HG03045 (cell line): ENCODE measurements around the gene ABL2.
"Not testable (repeated sequence)": the region's sequence is repeated elsewhere in the genome, so short reads cannot be mapped to it uniquely, and the experiment has no call there.

Experiments
- ATAC-seq: cut with Tn5 transposase; IDR thresholded peaks from one replicate; pipeline ENCODE4 v1.9.1; 2021; ENCODE audit warnings: mild to moderate bottlenecking, moderate library complexity; ENCODE audit not compliant: unreplicated experiment

The ABL2 gene

DNA sequence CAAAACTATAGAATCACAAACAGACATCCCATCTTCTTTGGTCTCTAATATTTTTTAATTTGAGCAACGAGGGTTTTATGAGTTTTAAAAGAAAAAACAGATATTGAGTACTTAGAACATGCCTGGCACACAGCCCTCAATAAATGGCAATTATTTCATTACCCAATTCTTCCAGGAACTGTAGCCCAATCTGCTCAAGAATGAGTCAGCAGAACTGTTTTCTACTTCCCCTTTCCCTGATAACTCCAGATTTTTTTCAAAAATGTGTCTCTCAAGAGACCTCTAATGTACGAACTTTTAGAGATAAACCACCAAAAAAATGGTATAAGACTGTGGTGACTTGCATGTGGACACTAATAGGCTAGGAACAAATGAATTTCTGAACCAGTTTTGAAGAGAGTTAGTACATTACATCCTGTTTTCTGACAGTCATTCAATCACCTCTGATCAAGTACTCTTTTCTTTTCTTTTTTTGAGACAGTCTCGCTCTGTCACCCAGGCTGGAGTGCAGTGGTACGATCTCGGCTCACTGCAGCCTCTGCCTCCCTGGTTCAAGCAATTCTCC lies 11.5 kb downstream of the ABL2 start:
- no peak for ATAC-seq

DNA sequence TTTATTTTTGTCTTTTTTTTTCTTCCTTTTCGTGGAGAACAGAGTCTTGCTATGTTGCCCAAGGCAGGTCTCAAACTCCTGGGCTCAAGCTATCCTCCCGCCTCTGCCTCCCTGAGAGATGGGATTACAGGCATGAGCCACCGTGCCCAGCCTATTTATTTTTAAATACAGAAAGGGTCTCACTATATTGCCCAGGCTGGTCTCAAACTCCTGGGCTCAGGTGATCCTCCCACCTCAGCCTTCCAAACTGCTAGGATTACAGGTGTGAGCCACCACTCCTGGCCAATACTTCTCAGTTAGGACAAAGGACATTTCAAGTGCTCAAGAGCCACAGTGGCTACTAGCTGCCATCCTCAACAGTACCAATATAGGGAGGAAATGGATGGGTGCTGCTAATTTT lies 16.2 kb downstream of the ABL2 start:
- not testable (repeated sequence) for ATAC-seq

DNA sequence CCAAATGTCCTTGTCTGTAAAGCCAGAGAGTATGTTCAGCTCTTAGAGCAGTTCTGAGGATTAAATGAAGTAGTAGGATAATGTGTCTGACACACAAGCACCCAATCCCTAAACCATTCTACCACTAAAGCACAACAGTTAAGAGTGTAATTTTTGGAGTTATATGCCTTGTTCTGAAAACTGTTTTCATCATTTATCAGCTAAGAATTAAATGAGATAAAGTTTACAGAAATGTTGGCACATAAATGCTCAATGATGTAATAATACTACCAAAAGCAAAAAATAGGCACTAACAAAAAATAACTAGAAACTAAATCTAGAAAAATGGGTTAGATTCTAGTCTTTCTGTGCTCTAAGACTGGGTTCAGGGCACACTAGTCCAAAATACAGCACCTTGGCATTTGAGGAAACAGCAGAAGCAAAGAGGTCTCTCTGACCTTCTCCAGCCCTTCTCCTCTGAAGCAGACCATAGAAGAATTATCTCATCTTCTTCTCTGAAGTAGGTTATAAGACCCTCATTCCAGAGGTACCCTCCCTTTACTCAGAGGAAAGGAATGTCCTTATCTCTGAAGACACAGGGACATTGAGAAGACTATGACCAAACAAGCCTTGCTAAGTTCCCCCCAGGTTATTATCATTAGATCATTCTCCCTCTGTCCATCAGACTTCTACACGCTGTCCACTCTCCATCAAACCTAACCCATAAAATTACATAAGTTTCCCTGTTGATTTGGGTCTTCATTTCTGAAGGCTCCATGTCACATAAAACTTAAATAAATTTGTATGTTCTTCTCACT lies 20.6 kb downstream of the ABL2 start:
- ATAC-seq: no peak

DNA sequence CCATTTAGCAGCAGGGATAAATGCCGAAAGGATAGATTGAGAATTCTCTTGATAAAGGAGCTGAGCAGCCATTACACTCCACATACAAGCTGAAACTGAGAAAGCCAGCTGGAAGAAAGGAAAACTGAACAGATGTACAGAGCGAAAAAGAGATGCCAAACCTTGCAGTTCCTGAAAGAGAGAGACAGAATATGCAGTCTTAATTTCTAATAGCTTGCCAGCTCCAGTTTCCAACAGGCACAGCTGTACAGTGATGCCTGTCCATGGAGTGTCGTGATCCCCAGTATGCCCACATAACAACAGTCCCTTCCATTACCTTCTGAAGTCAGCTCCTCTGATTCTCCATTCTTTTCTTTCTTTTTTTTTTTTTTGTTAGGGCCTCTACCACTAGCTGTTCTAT lies 22.7 kb downstream of the ABL2 start:
- no peak for ATAC-seq

DNA sequence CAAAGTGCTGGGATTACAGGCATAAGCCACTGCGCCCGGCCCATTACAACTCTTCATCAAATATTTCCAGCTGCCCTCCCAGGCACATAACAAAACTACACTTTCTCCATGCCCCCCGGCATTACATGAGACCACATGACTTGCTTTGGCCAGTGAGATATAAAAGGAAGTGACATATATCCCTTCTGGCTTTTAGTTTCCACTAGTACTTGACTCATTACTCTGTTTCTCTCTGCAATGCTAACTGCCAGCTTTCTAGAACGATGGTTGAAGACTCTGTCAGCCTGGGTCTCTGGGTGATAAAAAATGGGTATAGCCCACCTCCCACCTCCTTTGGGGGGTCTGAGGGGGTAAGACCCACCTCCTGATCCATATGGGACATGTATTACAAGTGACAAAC lies 24.2 kb downstream of the ABL2 start:
- ATAC-seq: no peak

DNA sequence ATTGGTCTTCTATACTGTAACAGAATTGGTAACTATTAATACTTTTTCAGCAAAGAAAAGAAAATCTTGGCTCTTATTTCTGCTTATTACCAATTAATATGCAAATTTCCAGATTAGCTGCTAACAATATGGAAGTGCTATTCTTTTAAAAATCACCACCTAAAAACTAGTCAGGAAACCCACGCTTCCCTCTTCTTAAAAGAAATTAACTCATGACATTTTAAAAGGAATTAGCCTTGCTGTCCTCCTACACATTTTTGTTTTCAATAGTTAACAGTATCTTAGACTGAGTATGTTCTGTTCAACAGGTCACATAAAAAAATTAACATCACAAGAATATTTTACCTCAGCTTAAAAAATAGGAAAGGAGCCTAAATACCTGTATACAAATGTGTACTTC lies 27.3 kb downstream of the ABL2 start:
- no peak for ATAC-seq

DNA sequence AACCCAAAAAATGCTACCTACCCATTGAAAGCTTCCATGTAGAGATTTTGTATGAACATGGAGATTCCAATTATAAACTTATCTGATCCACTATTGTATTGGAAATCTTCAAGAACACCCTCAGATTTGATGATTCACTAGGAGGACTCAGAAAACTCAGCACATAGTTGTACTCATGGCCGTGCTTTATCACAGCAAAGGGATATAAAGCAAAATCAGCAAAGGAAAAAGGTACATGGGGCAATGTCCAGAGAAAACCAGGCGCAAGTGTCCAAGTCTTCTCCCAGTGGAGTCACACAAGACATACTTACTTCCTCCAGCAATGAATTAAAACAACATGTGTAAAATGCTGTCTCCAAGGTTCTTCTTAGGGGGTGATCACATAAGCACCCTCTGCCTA lies 28.9 kb downstream of the ABL2 start:
- no peak for ATAC-seq

DNA sequence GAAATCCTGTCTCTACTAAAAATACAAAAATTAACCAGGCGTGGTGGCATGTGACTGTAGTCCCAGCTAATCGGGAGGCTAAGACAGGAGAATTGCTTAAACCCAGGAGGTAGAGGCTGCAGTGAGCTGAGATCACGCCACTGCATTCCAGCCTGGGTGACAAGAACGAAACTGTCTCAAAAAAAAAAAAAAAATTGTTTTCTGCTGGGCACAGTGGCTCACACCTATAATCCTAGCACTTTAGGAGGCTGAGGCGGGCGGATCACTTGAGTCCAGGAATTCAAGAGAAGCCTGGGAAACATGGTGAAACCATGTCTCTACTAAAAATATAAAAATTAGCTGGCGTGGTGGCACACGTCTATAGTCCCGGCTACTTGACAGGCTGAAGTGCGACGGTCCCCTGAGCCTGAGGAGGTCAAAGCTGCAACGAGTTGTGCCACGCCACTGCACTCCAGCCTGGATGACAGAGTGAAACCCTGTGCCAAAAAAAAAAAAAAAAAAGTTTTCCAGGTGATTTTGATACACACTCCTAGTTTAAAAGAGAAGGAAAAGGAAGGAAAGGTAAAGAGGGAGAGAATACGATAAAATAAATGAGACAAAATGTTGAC lies 31.7 kb downstream of the ABL2 start:
- no peak for ATAC-seq

DNA sequence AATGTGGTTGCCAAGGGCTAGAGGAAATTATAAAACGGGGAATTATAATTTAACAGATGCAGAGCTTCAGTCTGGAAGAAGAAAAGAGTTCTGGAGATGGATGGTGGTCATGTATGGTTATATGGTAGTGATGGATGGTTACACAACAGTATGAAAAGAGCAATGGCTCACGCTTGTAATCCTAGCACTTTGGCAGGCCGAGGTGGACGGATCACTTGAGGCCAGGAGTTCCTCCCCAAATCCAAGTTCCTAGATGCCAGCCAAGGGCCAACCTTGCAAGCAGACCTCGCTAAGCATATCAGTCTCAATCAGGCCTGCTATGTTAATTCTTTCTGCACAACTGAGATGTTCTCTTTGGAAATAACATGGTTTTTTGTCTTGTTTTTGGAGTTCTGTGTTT lies 33.6 kb downstream of the ABL2 start:
- not testable (repeated sequence) for ATAC-seq

DNA sequence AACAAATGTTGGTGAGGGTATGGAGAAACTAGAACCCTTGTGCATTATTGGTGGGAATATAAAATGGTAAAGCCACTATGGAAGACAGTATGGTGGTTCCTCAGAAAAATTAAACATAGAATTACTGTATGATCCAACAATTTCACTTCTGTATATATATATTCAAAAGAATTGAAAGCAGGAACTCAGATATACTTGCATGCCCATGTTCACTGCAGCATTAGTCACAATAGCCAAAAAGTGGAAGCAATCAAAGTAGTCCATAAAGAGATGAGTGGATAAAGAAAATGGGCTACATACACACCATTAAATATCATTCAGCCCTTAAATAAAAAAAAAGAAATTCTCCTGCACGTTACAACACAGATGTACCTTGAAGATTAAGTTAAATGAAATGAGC lies 34.1 kb downstream of the ABL2 start:
- ATAC-seq: no peak

DNA sequence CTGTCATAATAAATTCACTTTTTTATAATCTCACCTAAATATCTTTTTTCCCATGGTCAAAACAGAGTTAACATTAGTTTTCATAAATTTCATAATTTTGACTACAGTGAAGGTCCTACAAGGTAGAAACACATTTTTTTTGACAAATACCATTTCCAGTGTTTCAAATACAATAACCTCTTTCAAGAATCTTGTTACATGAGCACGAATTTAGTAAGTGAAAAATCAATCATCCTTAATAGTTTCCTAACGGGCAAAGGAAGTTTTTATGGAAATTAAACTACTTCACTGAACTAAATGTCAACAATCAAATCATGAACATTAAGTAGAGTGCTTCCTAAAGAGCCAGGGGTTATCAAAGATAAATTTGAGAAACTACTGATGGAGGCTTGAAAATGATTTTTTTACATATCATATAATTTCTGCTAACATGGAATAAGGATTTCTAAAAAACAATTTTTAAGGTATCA lies 35.4 kb downstream of the ABL2 start:
- no peak for ATAC-seq

DNA sequence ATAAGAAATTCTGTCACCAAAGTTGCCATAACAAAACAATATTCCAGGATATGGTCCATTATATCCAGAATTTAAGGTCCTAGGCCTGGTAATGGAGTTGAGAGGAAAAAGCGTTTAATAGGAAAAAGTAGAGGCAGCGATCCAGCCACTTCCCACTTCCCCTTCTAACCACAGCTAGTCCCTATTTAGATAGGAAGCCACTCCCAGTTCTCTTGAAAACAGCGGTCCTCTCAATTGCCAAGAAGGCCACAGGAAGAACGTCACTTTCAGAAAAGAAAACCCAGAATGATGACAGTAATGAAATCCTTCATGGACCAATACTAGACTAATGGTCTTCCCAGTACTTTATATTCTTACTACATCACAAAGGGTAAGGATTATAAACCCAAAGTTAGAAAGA lies 38.6 kb downstream of the ABL2 start:
- ATAC-seq: no peak

DNA sequence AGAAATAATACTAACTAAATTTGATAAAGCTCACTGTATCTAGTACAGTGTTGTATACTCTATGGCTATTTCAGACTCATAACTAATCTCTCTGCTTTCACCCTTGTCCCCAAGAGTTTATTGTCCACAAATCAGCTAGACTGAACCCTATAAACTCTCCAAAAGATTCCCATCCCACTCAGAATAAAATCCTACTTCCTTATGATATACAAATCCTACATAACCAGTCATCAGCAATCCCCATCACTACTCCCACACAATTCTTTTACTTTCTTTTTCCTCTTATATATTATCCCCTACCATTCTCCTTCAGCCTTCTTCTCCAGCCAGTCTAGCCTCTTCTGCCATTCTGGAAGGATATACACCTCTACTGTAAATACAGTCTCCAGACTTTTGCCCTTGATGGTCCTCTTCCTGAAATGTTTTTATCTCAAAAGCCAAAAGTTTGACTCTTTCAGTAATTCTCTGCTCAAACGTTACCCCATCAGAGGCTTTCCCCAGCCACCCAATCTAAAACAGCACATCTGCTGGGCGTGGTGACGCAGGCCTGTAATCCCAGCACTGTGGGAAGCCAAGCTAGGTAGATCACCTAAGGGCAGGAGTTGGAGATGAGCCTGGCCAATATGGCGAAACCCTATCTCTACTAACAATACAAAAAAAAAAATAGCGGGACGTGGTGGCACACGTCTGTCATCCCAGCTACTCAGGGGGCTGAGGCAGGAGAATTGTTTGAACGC lies 41.6 kb downstream of the ABL2 start:
- ATAC-seq: no peak

DNA sequence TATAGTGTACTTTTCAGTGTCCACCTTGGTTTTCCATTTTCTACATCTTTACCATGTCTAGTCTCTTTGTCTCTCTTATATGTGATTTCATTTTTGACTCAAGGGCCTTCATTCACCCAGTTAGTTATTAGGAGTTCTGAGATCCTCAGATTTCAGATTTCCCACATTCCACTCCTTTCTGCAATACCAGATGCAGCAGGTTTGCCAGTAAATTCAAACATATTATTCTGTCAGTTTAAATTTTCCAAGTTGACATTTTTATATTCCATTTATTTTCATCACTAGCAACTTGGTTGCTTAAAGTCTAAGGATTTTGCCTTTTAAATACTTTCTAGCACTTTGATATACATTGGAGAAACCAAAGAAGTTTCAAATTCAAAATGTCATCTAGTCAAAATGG lies 42.4 kb downstream of the ABL2 start:
- no peak for ATAC-seq

DNA sequence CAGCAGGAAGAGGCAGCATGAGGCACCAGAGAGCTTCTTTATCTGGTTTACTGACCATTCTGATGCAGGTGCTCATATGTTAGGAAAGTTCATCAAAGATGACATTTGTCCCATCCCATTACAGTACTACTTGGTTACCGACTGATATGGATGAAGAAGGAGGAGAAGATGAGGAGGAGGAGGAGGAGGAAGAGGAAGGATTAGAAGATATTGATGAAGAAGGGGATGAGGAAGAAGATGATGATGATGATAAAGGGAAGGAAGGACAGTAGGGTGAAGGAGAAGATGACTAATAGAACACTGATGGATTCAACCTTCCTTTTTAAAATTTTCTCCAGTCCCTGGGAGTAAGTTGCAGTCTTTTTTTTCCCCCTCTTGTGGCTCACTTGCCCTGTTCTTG lies 45.1 kb downstream of the ABL2 start:
- no peak for ATAC-seq

DNA sequence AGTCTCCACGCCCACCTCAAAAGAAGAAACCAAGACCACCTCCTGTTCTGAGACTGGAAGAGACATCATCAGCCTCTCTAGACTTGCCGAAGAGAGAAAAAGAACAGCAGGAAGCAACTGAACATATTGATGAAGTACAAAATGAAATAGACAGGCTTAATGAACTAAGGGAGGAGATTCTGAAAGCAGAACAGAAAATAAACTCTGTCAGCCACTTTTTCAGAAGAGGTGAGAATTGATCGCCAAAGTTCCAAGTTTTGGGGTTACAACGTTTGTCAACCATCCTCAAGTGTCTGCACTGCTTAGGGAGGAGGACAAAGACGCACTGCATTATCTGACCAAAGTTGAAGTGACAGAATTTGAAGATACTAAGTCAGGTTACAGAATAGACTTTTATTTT lies 45.6 kb downstream of the ABL2 start:
- ATAC-seq: no peak

DNA sequence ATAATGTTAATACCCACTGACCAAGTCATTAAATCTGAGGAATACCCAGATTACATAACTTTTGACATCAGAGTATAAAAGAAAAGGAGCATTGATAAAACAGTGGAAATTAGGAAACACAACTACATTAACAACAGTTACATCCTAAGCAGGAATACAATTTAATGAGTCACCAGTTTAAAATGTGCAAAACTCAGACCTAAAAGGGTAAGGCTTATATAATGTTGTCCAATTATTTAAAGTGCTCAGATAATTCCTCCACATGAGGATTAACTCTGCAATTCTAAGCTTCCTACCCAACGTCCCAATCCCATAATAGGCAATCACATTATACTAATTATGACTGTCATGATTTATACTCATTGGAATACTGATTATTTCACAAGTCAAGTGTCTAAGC lies 50.5 kb downstream of the ABL2 start:
- ATAC-seq: no peak

DNA sequence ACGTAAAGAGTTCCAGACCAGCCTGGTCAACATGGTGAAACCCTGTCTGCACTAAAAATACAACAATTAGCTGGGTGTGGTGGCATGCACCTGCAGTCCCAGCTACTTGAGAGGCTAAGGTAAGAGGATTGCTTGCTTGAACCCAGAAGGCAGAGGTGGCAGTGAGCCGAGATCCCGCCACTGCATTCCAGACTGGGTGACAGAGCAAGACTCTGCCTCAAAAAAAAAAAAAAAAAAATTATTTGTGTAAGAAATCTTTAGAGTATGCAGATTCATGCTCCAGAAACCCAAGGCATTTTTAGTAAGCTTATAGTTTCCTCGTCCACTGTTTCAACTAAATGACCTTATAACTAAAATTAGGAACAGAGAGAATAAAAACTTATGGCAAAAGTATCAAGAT lies 51.3 kb downstream of the ABL2 start:
- ATAC-seq: no peak

DNA sequence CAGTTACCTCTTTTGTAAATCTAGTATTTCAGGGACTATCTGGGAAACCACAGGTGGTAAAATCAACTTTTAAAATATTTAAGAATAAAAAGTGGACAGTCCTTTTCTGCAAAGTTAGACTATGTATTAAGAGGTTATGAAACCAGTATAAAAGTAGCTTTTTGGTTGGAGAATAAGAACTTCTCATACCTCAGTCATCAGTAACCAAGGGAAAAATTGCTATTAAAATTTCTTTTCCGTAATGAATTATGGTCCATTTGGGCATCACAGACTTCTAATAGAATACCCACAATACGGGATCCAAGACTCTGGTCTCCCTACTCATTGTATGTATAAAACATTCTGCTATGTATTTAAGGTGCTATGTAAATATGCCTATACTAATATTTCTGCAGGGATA lies 51.9 kb downstream of the ABL2 start:
- ATAC-seq: no peak

DNA sequence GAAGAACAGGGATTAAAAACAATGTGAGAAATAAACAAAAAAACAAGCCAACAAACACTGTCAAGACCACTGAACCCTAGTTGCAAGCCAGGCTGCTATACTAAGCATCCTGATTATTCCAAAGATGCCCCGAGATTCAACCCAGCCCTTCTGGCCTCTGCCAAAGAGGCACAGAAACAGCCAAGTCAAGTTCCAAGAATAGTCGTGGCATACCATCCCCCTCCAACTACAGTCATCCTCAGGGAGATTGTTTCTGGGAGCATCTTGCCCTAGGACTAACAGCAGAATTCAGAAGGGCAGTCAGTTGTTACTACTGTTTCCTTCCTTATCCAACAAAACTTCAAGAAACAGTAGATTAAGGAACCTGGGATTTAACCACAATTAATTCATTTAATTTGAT lies 52.3 kb downstream of the ABL2 start:
- no peak for ATAC-seq

DNA sequence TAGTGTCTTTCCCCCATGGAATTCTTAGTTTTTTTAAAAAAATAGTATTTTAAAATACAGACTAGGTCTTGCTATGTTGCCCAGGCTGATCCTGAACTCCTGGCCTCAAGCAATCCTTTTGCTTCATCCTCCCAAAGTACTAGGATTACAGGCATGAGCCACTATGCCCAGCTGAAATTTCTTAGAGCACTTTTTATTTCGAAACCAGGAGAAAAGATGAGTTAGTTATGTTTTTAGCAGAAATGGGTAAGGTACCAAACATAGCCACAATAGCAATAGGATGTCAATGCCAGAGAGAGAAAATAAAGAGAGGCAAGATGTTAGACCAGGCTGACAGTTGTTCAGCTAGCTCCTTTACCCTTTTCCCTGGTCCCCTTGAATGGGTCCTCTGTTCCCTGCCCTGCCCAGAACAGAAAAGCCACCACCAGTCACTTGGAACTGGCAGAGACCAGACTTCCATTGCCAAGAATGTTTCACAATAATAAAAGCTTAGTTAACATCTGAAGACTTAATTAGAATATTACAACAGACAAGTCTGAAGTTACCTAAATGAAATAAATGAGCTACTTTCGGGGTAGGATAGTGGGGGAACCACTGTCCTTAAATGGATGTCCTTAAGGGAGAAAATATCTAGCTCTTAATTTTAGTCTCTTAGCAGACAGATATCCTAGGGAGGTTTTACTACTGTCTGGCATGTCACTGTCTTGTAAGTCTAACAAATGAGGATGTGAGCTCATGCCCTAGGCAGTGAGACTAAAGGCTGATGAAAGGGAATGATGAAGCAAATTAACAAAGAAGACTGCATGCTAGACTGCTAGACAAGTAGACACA lies 54.3 kb downstream of the ABL2 start:
- no peak for ATAC-seq
